ENCODE measurements around the gene HDC.

The HDC gene

GRCh38 chr15:50275091-50275490 is 9.6 kb upstream of the HDC start:
- no peak for DNase-seq (ENCODE audit: low read depth)
- TF ChIP-seq CTCF (conservative IDR thresholded peaks at IDR 0.05; ENCODE audit: low read length) = no peak
- H3K4me3 ChIP-seq (ENCODE audit: low read length) = no peak overlapping the region

- TF ChIP-seq CTCF (conservative IDR thresholded peaks at IDR 0.05; ENCODE audit: low read length) = no peak
- no peak for DNase-seq (ENCODE audit: low read depth)
- no peak overlapping the region for H3K4me3 ChIP-seq (ENCODE audit: low read length)
These were observed 2.1 kb upstream of the HDC start for GRCh38 chr15:50267577-50267976.

- H3K4me3 ChIP-seq (ENCODE audit: low read length) = no peak overlapping the region
- DNase-seq (ENCODE audit: low read depth) = no peak
- TF ChIP-seq CTCF (conservative IDR thresholded peaks at IDR 0.05; ENCODE audit: low read length) = no peak
These were observed 3.0 kb downstream of the HDC start for GRCh38 chr15:50262533-50262932.

GRCh38 chr15:50261981-50262380 is 3.5 kb downstream of the HDC start:
- no peak overlapping the region for H3K4me3 ChIP-seq (ENCODE audit: low read length)
- TF ChIP-seq CTCF (conservative IDR thresholded peaks at IDR 0.05; ENCODE audit: low read length) = no peak
- no peak for DNase-seq (ENCODE audit: low read depth)

GRCh38 chr15:50260969-50261496 is 4.5 kb downstream of the HDC start:
- no peak overlapping the region for H3K4me3 ChIP-seq (ENCODE audit: low read length)
- DNase-seq (ENCODE audit: low read depth) = no peak
- TF ChIP-seq CTCF (conservative IDR thresholded peaks at IDR 0.05; ENCODE audit: low read length) = no peak

- DNase-seq (ENCODE audit: low read depth) = no peak
- no peak for TF ChIP-seq CTCF (conservative IDR thresholded peaks at IDR 0.05; ENCODE audit: low read length)
- no peak overlapping the region for H3K4me3 ChIP-seq (ENCODE audit: low read length)
These were observed 6.2 kb downstream of the HDC start for GRCh38 chr15:50259276-50259675.

- no peak for TF ChIP-seq CTCF (conservative IDR thresholded peaks at IDR 0.05; ENCODE audit: low read length)
- H3K4me3 ChIP-seq (ENCODE audit: low read length) = no peak overlapping the region
- DNase-seq (ENCODE audit: low read depth) = no peak
These were observed 7.6 kb downstream of the HDC start for GRCh38 chr15:50257924-50258323.
